K562 (cell line): ENCODE results near the gene ICE2. TPM values are rescaled to one million over a fixed set of nuclear protein-coding genes. Genes with fewer than 3 reads are reported as not detected.

ENCODE experiments used
- ARHGAP35 ChIP-seq: fragments of 450-650 bp; IDR thresholded peaks from 2 replicates; pipeline ENCODE4 v1.6.1; 2018; ENCODE audit not compliant: partially characterized antibody
- CGGBP1 ChIP-seq: fragments of 250-450 bp; sonication (Bioruptor Pico); IDR thresholded peaks from 2 replicates; pipeline ENCODE4 v1.9.0; 2021; ENCODE audit warnings: mild to moderate bottlenecking
- CREB1 ChIP-seq, 2 experiments: sonication (generic) in 1 of 2; formaldehyde crosslinking in 1 of 2; IDR thresholded peaks; 2 replicates each; pipeline versions ENCODE4 v1.6.1 to v1.8.0; 2012 to 2022; ENCODE audit warnings: inconsistent platforms in 1 of 2, mild to moderate bottlenecking in 1 of 2, missing genetic modification reagents in 1 of 2, moderate library complexity in 1 of 2
- CREBBP ChIP-seq: IDR thresholded peaks from one replicate; pipeline ENCODE4 v1.6.1; 2012; ENCODE audit warnings: low read depth, mild to moderate bottlenecking, control low read depth, inconsistent platforms, low read length
- CTCF ChIP-seq, 3 experiments: IDR thresholded peaks in 2 of 3; conservative IDR thresholded peaks in 1 of 3; 2 replicates each; pipeline ENCODE4 v1.5.1; 2011 to 2012; ENCODE audit warnings: low read length in 3 of 3, mild to moderate bottlenecking in 3 of 3, control low read depth in 2 of 3, improper control_type of control experiment in 1 of 3, inconsistent platforms in 1 of 3, low read depth in 1 of 3, mixed read lengths in 1 of 3, moderate library complexity in 1 of 3; ENCODE audit not compliant: insufficient read depth in 2 of 3
- DACH1 ChIP-seq: fragments of 450-650 bp; IDR thresholded peaks from 2 replicates; pipeline ENCODE4 v1.6.1; 2018; ENCODE audit not compliant: partially characterized antibody
- FOXJ2 ChIP-seq: fragments of 200-800 bp; sonication (Bioruptor generic); IDR thresholded peaks from 2 replicates; pipeline ENCODE4 v1.6.1; 2016; ENCODE audit warnings: missing genetic modification characterization, missing compliant biosample characterization
- HEY1 ChIP-seq: fragments of 250-450 bp; sonication (Bioruptor Pico); IDR thresholded peaks from 2 replicates; pipeline ENCODE4 v1.5.0; 2020; ENCODE audit warnings: mild to moderate bottlenecking, moderate library complexity, borderline replicate concordance
- HMGN3 ChIP-seq: IDR thresholded peaks from 2 replicates; pipeline ENCODE4 v1.6.1; 2011; ENCODE audit warnings: borderline replicate concordance, low read depth, mild to moderate bottlenecking, mixed read lengths, low read length; ENCODE audit not compliant: insufficient read length; ENCODE audit errors: extremely low read depth
- MEIS2 ChIP-seq: fragments of 450-650 bp; IDR thresholded peaks from 2 replicates; pipeline ENCODE4 v1.6.1; 2014; ENCODE audit warnings: mild to moderate bottlenecking; ENCODE audit not compliant: partially characterized antibody
- MTF1 ChIP-seq: fragments of 250-450 bp; sonication (Bioruptor Pico); IDR thresholded peaks from 2 replicates; pipeline ENCODE4 v1.9.0; 2021; ENCODE audit warnings: moderate library complexity, mild to moderate bottlenecking, inconsistent platforms, borderline replicate concordance
- PTRF ChIP-seq: fragments of 450-650 bp; IDR thresholded peaks from 2 replicates; pipeline ENCODE4 v1.6.1; 2016; ENCODE audit warnings: mild to moderate bottlenecking, missing genetic modification characterization, missing compliant biosample characterization
- RBM14 ChIP-seq: fragments of 200-400 bp; formaldehyde crosslinking; IDR thresholded peaks from 2 replicates; pipeline ENCODE4 v1.6.1; 2018; ENCODE audit warnings: low read depth, mild to moderate bottlenecking, low read length, moderate library complexity, borderline replicate concordance; ENCODE audit not compliant: insufficient read depth
- SAFB ChIP-seq: fragments of 200-400 bp; formaldehyde crosslinking; IDR thresholded peaks from 2 replicates; pipeline ENCODE4 v1.6.1; 2017; ENCODE audit warnings: low read depth, low read length, borderline replicate concordance
- SAP30 ChIP-seq: fragments of 200-600 bp; sonication (generic); IDR thresholded peaks from 2 replicates; pipeline ENCODE4 v1.6.1; 2012; ENCODE audit warnings: borderline replicate concordance, low read depth, mild to moderate bottlenecking, moderate library complexity, low read length, control low read depth, inconsistent platforms; ENCODE audit not compliant: insufficient read depth, poor library complexity, severe bottlenecking
- SMC3 ChIP-seq: conservative IDR thresholded peaks from 2 replicates; pipeline ENCODE4 v1.6.1; 2011; ENCODE audit warnings: low read depth, low read length, improper control_type of control experiment; ENCODE audit not compliant: insufficient read depth
- SP2 ChIP-seq: IDR thresholded peaks from 2 replicates; pipeline ENCODE4 v1.6.1; 2011; ENCODE audit warnings: mild to moderate bottlenecking, low read depth, low read length, moderate library complexity; ENCODE audit not compliant: poor library complexity, severe bottlenecking; ENCODE audit errors: extremely low read depth
- TCF7L2 ChIP-seq: fragments of 150-350 bp; IDR thresholded peaks from 2 replicates; pipeline ENCODE4 v1.6.1; 2016; ENCODE audit warnings: low read depth, mild to moderate bottlenecking, low read length, moderate library complexity
- TEAD4 ChIP-seq, 2 experiments: sonication (generic) in 1 of 2; formaldehyde crosslinking in 1 of 2; IDR thresholded peaks; 2 replicates each; pipeline versions ENCODE4 v1.6.1 to v1.8.0; 2012 to 2022; ENCODE audit warnings: borderline replicate concordance in 1 of 2, inconsistent platforms in 1 of 2, low read length in 1 of 2, mild to moderate bottlenecking in 1 of 2, missing genetic modification reagents in 1 of 2
- ZNF12 ChIP-seq: sonication (generic); formaldehyde crosslinking; IDR thresholded peaks from 2 replicates; pipeline ENCODE4 v1.4.0; 2020; ENCODE audit warnings: mild to moderate bottlenecking, missing genetic modification reagents
- ZNF512 ChIP-seq: IDR thresholded peaks from 2 replicates; pipeline ENCODE4 v1.6.1; 2016; ENCODE audit warnings: missing genetic modification characterization, missing compliant biosample characterization
- ZNF583 ChIP-seq: fragments of 250-450 bp; sonication (Bioruptor Pico); IDR thresholded peaks from 2 replicates; pipeline ENCODE4 v1.4.0; 2020
- polyA plus RNA-seq, 8 experiments: library from polyadenylated mRNA; depleted of rRNA in 4 of 8; stranded (reverse) in 5 of 8; unstranded in 3 of 8; fragments of >200 nt; fragmentation: Nextera tagmentation in 2 of 8; fragmentation: Illumina TruSeq in 1 of 8; extraction: Ambion mirVana in 2 of 8; extraction: Trizol in 1 of 8; gene quantifications; 2 replicates each; pipeline versions ENCODE4 v1.2.1 to v1.2.3, GENCODE V29; 2011 to 2014; ENCODE audit warnings: inconsistent platforms in 1 of 8, missing spikeins in 1 of 8
- total RNA-seq, 7 experiments: library from RNA; depleted of rRNA in 6 of 7; stranded (reverse); fragments of >200 nt in 6 of 7; fragmentation: Illumina TruSeq in 2 of 7; extraction: Trizol in 2 of 7; gene quantifications; 2 replicates each; pipeline versions ENCODE4 v1.2.1 to v1.2.3, GENCODE V29; 2011 to 2021; ENCODE audit warnings: low replicate concordance in 1 of 7

Gene ICE2
- total and polyA plus RNA-seq, 9 of the 15 experiments (the other 6 are each of a cell fraction or from before 2014, with no cell fraction given): 21.8 to 87.9 (median 58.1) TPM

DNA sequence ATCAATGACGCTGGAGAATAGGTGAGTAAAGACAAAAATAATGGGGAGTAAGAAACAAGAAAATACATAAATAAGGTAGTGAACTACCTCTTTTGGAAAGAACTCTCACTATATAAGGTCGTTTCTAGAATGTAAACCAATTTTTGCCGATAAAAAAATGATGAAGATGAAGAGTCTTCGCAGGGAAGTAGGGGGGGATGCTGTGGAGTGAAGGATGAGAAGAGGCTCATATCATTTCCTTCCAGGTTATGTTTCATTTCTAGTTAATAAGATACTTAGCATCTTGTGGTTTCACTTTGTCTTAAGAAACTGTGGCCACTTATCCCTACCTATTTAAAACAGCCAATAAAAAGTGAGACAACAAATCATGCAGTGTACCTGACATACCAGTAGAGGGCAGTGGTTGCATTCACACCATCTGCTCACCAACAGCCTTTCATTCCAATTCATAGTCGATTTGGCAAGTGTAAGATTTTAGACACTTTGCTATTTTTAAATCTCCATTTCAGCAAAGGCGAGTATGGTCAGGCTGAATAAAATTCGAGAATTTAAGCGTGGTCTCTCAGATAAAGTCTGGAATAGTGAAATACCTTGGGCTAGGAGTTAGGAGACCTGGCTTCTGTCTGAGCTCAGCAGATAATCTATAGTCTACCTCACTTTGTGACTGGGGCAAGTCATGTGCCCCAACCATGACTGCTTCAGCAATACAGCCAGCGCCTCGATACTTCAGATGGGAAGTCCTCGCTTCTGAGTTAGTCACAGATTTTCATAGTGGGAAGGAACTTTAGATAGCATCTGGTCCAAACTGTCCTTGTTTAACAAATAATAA lies 28.9 kb upstream of the ICE2 start (continued):
- no peak for TF ChIP-seq ZNF512 (tag)
- TF ChIP-seq HMGN3: no peak
- TF ChIP-seq TCF7L2: no peak
- TF ChIP-seq PTRF (tag): no peak
- no peak for TF ChIP-seq DACH1
- TF ChIP-seq ZNF12: no peak
- no peak for TF ChIP-seq SAP30
- TF ChIP-seq SMC3: peak; percentile 56; the same call in 1 of the 2 replicates
- no peak for TF ChIP-seq HEY1 (CRISPR knock-in tag)
- peak; percentile 29 for TF ChIP-seq MEIS2
- TF ChIP-seq MTF1: no peak
- TF ChIP-seq TEAD4 (IDR thresholded peaks at IDR 0.05; ENCODE audit: low read length): peak; percentile 57
- TF ChIP-seq TEAD4 (CRISPR knock-in tag; IDR thresholded peaks at IDR 0.05; ENCODE audit: borderline replicate concordance): no peak
- TF ChIP-seq ARHGAP35: no peak
- TF ChIP-seq CGGBP1: no peak
- no peak for TF ChIP-seq ZNF583
- no peak for TF ChIP-seq CREB1 (IDR thresholded peaks at IDR 0.05)
- TF ChIP-seq CREB1 (CRISPR knock-in tag; IDR thresholded peaks at IDR 0.05): no peak
- TF ChIP-seq CTCF (IDR thresholded peaks at IDR 0.05 in 2 of 3, conservative IDR thresholded peaks at IDR 0.05 in 1 of 3; ENCODE audit: insufficient read depth in 2 of 3, low read depth in 1 of 3, low read length in 3 of 3): peak; percentile 65 to 92 (median 89)
- no peak for TF ChIP-seq CREBBP
- TF ChIP-seq FOXJ2 (tag): no peak
- no peak for TF ChIP-seq RBM14
- TF ChIP-seq SP2: no peak
- TF ChIP-seq SAFB: no peak
